HG02870 (cell line): ENCODE data around the gene NDUFA12.

Experiments
- ATAC-seq: cut with Tn5 transposase; IDR thresholded peaks from one replicate; pipeline ENCODE4 v1.9.1; 2021; ENCODE audit warnings: mild to moderate bottlenecking, moderate library complexity; ENCODE audit not compliant: unreplicated experiment

NDUFA12 gene

GRCh38 chr12:94942663-94943062 lies 60.8 kb downstream of the NDUFA12 start:
- ATAC-seq, result no peak

- ATAC-seq, result no peak
Observed at GRCh38 chr12:94941440-94941862, 62.0 kb downstream of the NDUFA12 start.

- no peak for ATAC-seq
Observed at GRCh38 chr12:94940771-94941170, 62.7 kb downstream of the NDUFA12 start.

- no peak for ATAC-seq
Observed at GRCh38 chr12:94938583-94938982, 64.9 kb downstream of the NDUFA12 start.

GRCh38 chr12:94930772-94931171 lies 72.7 kb downstream of the NDUFA12 start:
- no peak for ATAC-seq

- ATAC-seq, result no peak
Observed at GRCh38 chr12:94930216-94930654, 73.3 kb downstream of the NDUFA12 start.

- no peak for ATAC-seq
Observed at GRCh38 chr12:94929780-94930179, 73.7 kb downstream of the NDUFA12 start.

- no peak for ATAC-seq
Observed at GRCh38 chr12:94925729-94926128, 77.8 kb downstream of the NDUFA12 start.

GRCh38 chr12:94925206-94925605 lies 78.3 kb downstream of the NDUFA12 start:
- ATAC-seq, result no peak

GRCh38 chr12:94922561-94922960 lies 80.9 kb downstream of the NDUFA12 start:
- ATAC-seq, result no peak
